Endothelial cell of umbilical vein (primary cell): Measurements from ENCODE around the gene PRPF18. TPM values are rescaled to one million over a fixed set of nuclear protein-coding genes. Genes with fewer than 3 reads are reported as not detected.
A peak's percentile ranks its signal among the peaks of the same experiment; 100 is the strongest.
"Not testable (repeated sequence)": the region's sequence is repeated elsewhere in the genome, so short reads cannot be mapped to it uniquely, and the experiment has no call there.

Source experiments
- Bru-seq: library from RNA; stranded (reverse); fragments of 400-500 nt; gene quantifications from one replicate; lab custom pipeline; 2021; lab: Mats Ljungman, UMichigan
- BruChase-seq, 2 experiments: library from RNA; stranded (reverse); fragments of 400-500 nt; gene quantifications; one replicate each; lab custom pipeline; 2021; lab: Mats Ljungman, UMichigan
- BruUV-seq: library from RNA; stranded (reverse); fragments of 400-500 nt; replicated peaks from 2 replicates; lab custom pipeline; 2021; lab: Mats Ljungman, UMichigan
- CTCF ChIA-PET: fragments of 300-600, 350-600 bp; sonication (Branson Sonifier 250); formaldehyde crosslinking; loops from one replicate; lab custom pipeline; 2021; ENCODE audit warnings: antibody characterized with exemption, inconsistent platforms; lab: Charles Lee
- POLR2A ChIA-PET: fragments of 300-600, 350-600 bp; sonication (Branson Sonifier 250); formaldehyde crosslinking; loops from one replicate; lab custom pipeline; 2021; ENCODE audit warnings: antibody characterized with exemption, inconsistent platforms; lab: Charles Lee
- DNase-seq: peaks from one replicate; pipeline ENCODE4 v3.0.0-alpha.2; 2011; ENCODE audit warnings: low read depth, low spot score
- FAIRE-seq: peaks from 2 replicates; lab custom pipeline; 2011; peaks lifted over from hg19 to GRCh38; lab: Jason Lieb, UNC
- H2AFZ ChIP-seq: 2 replicates; pipeline ENCODE4 v1.6.0; 2012; ENCODE audit warnings: low read depth, low read length, control low read depth, inconsistent platforms
- H3K27ac ChIP-seq: 2 replicates; pipeline ENCODE4 v1.5.1; 2011; ENCODE audit warnings: low read depth, mild to moderate bottlenecking, control low read depth, low read length, moderate library complexity; ENCODE audit not compliant: insufficient read depth
- H3K27me3 ChIP-seq, 2 experiments: 2 replicates each; pipeline versions ENCODE4 v1.6.0 to v1.6.1; 2011; ENCODE audit warnings: low read length in 2 of 2, mixed read lengths in 1 of 2; ENCODE audit not compliant: control insufficient read depth in 2 of 2, insufficient read depth in 2 of 2
- H3K36me3 ChIP-seq, 2 experiments: 2 replicates in 1 of 2; 3 replicates in 1 of 2; pipeline ENCODE4 v1.5.1; 2011; ENCODE audit warnings: low read length in 2 of 2, mild to moderate bottlenecking in 1 of 2, moderate library complexity in 1 of 2; ENCODE audit not compliant: control insufficient read depth in 2 of 2, insufficient read depth in 2 of 2; ENCODE audit errors: extremely low read depth in 1 of 2
- H3K4me1 ChIP-seq: 3 replicates; pipeline ENCODE4 v1.5.1; 2011; ENCODE audit warnings: mild to moderate bottlenecking, low read length; ENCODE audit not compliant: control insufficient read depth, insufficient read depth; ENCODE audit errors: extremely low read depth
- H3K4me2 ChIP-seq: 2 replicates; pipeline ENCODE4 v1.6.1; 2011; ENCODE audit warnings: low read length, control low read depth, mixed read lengths; ENCODE audit not compliant: insufficient read depth
- H3K4me3 ChIP-seq, 3 experiments: fragments of 200-600 bp in 1 of 3; sonication (generic), shearing (Covaris generic) in 1 of 3; replicated peaks in 1 of 3; 2 replicates each; pipeline ENCODE4 v1.5.1; 2011 to 2016; ENCODE audit warnings: control low read depth in 3 of 3, low read length in 3 of 3, mild to moderate bottlenecking in 2 of 3, inconsistent platforms in 1 of 3, low read depth in 1 of 3, moderate library complexity in 1 of 3; ENCODE audit not compliant: insufficient read depth in 1 of 3
- H3K79me2 ChIP-seq: 2 replicates; pipeline ENCODE4 v1.6.0; 2012; ENCODE audit warnings: low read length, inconsistent platforms; ENCODE audit not compliant: control insufficient read depth, insufficient read depth
- H3K9ac ChIP-seq: replicated peaks from 2 replicates; pipeline ENCODE3; 2011; ENCODE audit warnings: low read length, control low read depth; ENCODE audit not compliant: insufficient read depth; ENCODE audit errors: extremely low read depth
- H3K9me1 ChIP-seq: replicated peaks from 3 replicates; pipeline ENCODE4 v1.6.0; 2011; ENCODE audit warnings: mild to moderate bottlenecking, low read length; ENCODE audit not compliant: control insufficient read depth, insufficient read depth; ENCODE audit errors: extremely low read depth
- H3K9me3 ChIP-seq: replicated peaks from 2 replicates; pipeline ENCODE4 v1.5.1; 2012; ENCODE audit warnings: low read length, inconsistent platforms; ENCODE audit not compliant: control insufficient read depth, insufficient read depth
- H4K20me1 ChIP-seq: replicated peaks from 2 replicates; pipeline ENCODE3; 2011; ENCODE audit warnings: mild to moderate bottlenecking, low read length; ENCODE audit not compliant: control insufficient read depth, insufficient read depth; ENCODE audit errors: extremely low read depth
- CTCF ChIP-seq, 2 donors: IDR thresholded peaks; 1 replicate in 1 of 2; 2 replicates in 1 of 2; pipeline ENCODE4 v1.5.1; 2011; ENCODE audit warnings: low read length in 2 of 2, mild to moderate bottlenecking in 2 of 2, moderate library complexity in 2 of 2, control low read depth in 1 of 2, inconsistent platforms in 1 of 2, low read depth in 1 of 2; ENCODE audit not compliant: insufficient read depth in 1 of 2; ENCODE audit errors: extremely low read depth in 1 of 2
- EZH2 ChIP-seq: IDR thresholded peaks from 2 replicates; pipeline ENCODE4 v1.6.1; 2012; ENCODE audit warnings: borderline replicate concordance, low read depth, mild to moderate bottlenecking, moderate library complexity, low read length, inconsistent platforms; ENCODE audit not compliant: severe bottlenecking
- GATA2 ChIP-seq: IDR thresholded peaks from 2 replicates; pipeline ENCODE4 v1.7.0; 2011; ENCODE audit warnings: low read depth, mild to moderate bottlenecking, moderate library complexity, mixed read lengths, low read length; ENCODE audit not compliant: insufficient read length, insufficient read depth
- JUN ChIP-seq: IDR thresholded peaks from 2 replicates; pipeline ENCODE4 v1.6.1; 2011; ENCODE audit warnings: borderline replicate concordance, low read depth; ENCODE audit not compliant: insufficient read length, insufficient read depth
- MAX ChIP-seq: IDR thresholded peaks from 2 replicates; pipeline ENCODE4 v1.6.1; 2011; ENCODE audit not compliant: insufficient read depth, insufficient read length
- MYC ChIP-seq: IDR thresholded peaks from one replicate; pipeline ENCODE4 v1.6.1; 2011; ENCODE audit warnings: mild to moderate bottlenecking, low read depth, low read length
- POLR2A ChIP-seq: IDR thresholded peaks from 2 replicates; pipeline ENCODE4 v1.6.1; 2012; ENCODE audit warnings: low read depth, mild to moderate bottlenecking, control low read depth, low read length
- POLR2AphosphoS5 ChIP-seq: IDR thresholded peaks from 2 replicates; pipeline ENCODE4 v1.6.1; 2012; ENCODE audit warnings: low read depth, mild to moderate bottlenecking, control low read depth, low read length, moderate library complexity; ENCODE audit not compliant: insufficient read depth
- dilution Hi-C: fragments of 300-500 bp; cut with MboI; formaldehyde crosslinking; loops from one replicate; pipeline ENCODE4 v1.15.0; 2019; ENCODE audit warnings: low sequenced_read_pairs; ENCODE audit not compliant: extremely low pct_ligation_motif_present
- intact Hi-C: fragments of 100-400 bp; cut with micrococcal nuclease; formaldehyde crosslinking; loops from one replicate; pipeline ENCODE4 v1.10.0; 2022
- long read RNA-seq: library from polyadenylated mRNA; stranded (forward); transcript quantifications from one replicate; pipeline ENCODE4 v2.0.0, GENCODE V29; 2021
- polyA minus RNA-seq, 3 experiments: library from RNA; depleted of rRNA, polyadenylated mRNA; stranded (reverse); fragments of >200 nt; gene quantifications; 1 replicate in 1 of 3; 2 replicates in 2 of 3; pipeline ENCODE4 v1.2.3, GENCODE V29; 2011
- polyA plus RNA-seq, 4 experiments: library from polyadenylated mRNA; depleted of rRNA in 3 of 4; stranded (reverse) in 3 of 4; unstranded in 1 of 4; fragments of >200 nt; gene quantifications; 2 replicates each; pipeline versions ENCODE4 v1.2.1 to v1.2.3, GENCODE V29; 2011 to 2012; ENCODE audit warnings: missing spikeins in 1 of 4
- total RNA-seq: library from RNA; stranded (reverse); gene quantifications from 2 replicates; pipeline ENCODE4 v1.2.3, GENCODE V29; 2021

PRPF18 gene, protein sequence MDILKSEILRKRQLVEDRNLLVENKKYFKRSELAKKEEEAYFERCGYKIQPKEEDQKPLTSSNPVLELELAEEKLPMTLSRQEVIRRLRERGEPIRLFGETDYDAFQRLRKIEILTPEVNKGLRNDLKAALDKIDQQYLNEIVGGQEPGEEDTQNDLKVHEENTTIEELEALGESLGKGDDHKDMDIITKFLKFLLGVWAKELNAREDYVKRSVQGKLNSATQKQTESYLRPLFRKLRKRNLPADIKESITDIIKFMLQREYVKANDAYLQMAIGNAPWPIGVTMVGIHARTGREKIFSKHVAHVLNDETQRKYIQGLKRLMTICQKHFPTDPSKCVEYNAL
- total RNA-seq (21.0 and 23.1 TPM in 2 replicates), polyA plus RNA-seq (4.2 and 7.3 TPM in 2 replicates), polyA minus RNA-seq (6.6 and 7.5 TPM in 2 replicates), Bru-seq, nascent RNA (percentile 79 among the genes with signal in this experiment), BruChase-seq, experiment 1, labeled RNA remaining after a 6-hour chase (percentile 70 among the genes with signal in this experiment), BruChase-seq, experiment 2, labeled RNA remaining after a 2-hour chase (percentile 64 among the genes with signal in this experiment)
- polyA plus RNA-seq (2011; cell fraction: cytosol; rRNA removed), result 14.1 and 16.9 TPM in 2 replicates
- polyA plus RNA-seq (2011; cell fraction: nucleus; rRNA removed), result 8.9 and 14.7 TPM in 2 replicates
- 21.3 and 30.1 TPM in 2 replicates for polyA plus RNA-seq (2012)
- 4.4 TPM for polyA minus RNA-seq (2011; cell fraction: cytosol; rRNA and poly(A)+ RNA removed)
- 8.8 and 12.1 TPM in 2 replicates for polyA minus RNA-seq (2011; cell fraction: nucleus; rRNA and poly(A)+ RNA removed)
- long read RNA-seq, transcript PRPF18-202 (10 exons, 1,717 nt), result major isoform, 43 of 73 reads
- long read RNA-seq, partial matches to known transcripts, result 13 of 73 reads
- long read RNA-seq, other reads (novel, unspliced or antisense), result 17 of 73 reads

DNA sequence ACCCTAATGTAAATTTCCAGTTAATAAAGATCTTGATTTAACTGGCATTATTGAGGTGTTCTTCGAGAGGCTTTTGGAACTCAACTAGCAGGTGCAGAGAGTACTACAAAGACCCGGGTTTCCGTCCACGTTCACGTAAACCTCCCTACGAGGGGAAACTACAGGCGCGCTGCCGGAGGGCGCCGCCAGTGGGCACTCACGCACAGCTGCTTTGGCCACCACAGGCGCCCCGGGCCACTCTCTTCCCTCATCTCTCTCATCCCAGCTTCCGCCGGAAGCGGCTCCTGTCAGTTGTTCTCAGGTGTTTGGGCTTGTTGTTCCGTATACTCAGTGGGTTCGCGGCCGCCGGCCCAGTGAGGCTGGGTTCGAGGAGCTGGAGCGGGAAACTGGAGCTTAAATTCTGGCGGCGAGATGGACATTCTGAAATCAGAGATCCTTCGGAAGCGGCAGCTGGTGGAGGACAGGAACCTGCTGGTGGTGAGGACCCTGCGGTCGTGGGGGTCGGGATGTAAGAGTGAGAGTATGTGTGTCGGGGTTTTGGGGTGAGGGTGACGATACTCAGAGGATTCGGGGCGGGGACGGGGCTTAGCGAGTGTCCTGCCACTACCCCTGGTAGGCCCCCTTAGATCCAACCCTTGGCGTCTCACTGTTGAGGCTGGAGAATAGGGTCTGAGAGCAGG lies at the start of gene PRPF18:
Gene PRPF18, plus strand, starts transcription at position 290 of the 680 bp plus-strand sequence. Its CDS starts 122 bp downstream, at position 412.
- H3K27ac ChIP-seq, result peak within 1 kb of the TSS; percentile 25
- no peaks in the 10 kb centered on the region for H3K36me3 ChIP-seq
- H2AFZ ChIP-seq, result peak within 1 kb of the TSS; percentile 92
- TF ChIP-seq JUN (no peak), GATA2 (no peak), EZH2 (no peak), POLR2A (peak; percentile 62), POLR2AphosphoS5 (peak; percentile 72), MYC (no peak), MAX (no peak), CTCF (IDR thresholded peaks at IDR 0.05; ENCODE audit: extremely low read depth in 1 of 2, insufficient read depth in 1 of 2, low read depth in 1 of 2, low read length in 2 of 2) (peak; percentile 98 to 99)
- POLR2A ChIA-PET, result no interaction called here
- H3K4me3 ChIP-seq, result peak within 1 kb of the TSS; percentile 65 to 97 (median 91)
- BruUV-seq, result no TSS peak
- no peaks in the 10 kb centered on the region for H3K9me3 ChIP-seq
- FAIRE-seq, result peak; percentile 85
- no peaks in the 10 kb centered on the region for H4K20me1 ChIP-seq
- peaks cover 9% of the 10 kb centered on the region for H3K4me1 ChIP-seq
- intact Hi-C loops, result loop anchor here (1.0 to 2.0 kb wide), 2 partner anchors 57 to 214 kb away; no protein-coding TSS in a partner anchor
- no peaks in the 10 kb centered on the region for H3K9me1 ChIP-seq
- peak within 1 kb of the TSS; percentile 85 for H3K9ac ChIP-seq
- peak; percentile 90 for DNase-seq
- CTCF ChIA-PET, result interaction anchor here (0.8 to 2.6 kb wide), 11 partner anchors 8 to 237 kb away, joined by 3 to 26 read pairs (median 3); no protein-coding TSS in a partner anchor
- dilution Hi-C loops, result no loop called here
- H3K79me2 ChIP-seq, result peaks cover 23% of the 10 kb centered on the region
- H3K27me3 ChIP-seq, result peaks cover 5 to 24% of the 10 kb centered on the region in 2 experiments
- peak within 1 kb of the TSS; percentile 69 for H3K4me2 ChIP-seq

- DNase-seq, H4K20me1 ChIP-seq, H2AFZ ChIP-seq, H3K79me2 ChIP-seq, FAIRE-seq, dilution Hi-C loops, H3K36me3 ChIP-seq, H3K27me3 ChIP-seq, H3K4me1 ChIP-seq, H3K9me1 ChIP-seq, BruUV-seq, H3K9me3 ChIP-seq, POLR2A ChIA-PET, H3K9ac ChIP-seq, H3K4me2 ChIP-seq, H3K27ac ChIP-seq, H3K4me3 ChIP-seq: not testable (repeated sequence)
- intact Hi-C loops, result loop anchor here (2.0 kb wide), 1 partner anchor 53 kb away; no protein-coding TSS in a partner anchor
- CTCF ChIA-PET, result interaction anchor here (0.6 to 2.9 kb wide), 12 partner anchors 10 to 378 kb away, joined by 3 to 56 read pairs (median 6); partner anchors contain the start of gene PRPF18
These were observed 48.8 kb upstream of the PRPF18 start for GRCh38 chr10:13537985-13538384.
